ENCODE data around the gene TBX5. TPM values are rescaled to one million over a fixed set of nuclear protein-coding genes. Genes with fewer than 3 reads are reported as not detected.

The TBX5 gene
- total and polyA plus RNA-seq, 2 donors from 2014 or later, result not detected

DNA sequence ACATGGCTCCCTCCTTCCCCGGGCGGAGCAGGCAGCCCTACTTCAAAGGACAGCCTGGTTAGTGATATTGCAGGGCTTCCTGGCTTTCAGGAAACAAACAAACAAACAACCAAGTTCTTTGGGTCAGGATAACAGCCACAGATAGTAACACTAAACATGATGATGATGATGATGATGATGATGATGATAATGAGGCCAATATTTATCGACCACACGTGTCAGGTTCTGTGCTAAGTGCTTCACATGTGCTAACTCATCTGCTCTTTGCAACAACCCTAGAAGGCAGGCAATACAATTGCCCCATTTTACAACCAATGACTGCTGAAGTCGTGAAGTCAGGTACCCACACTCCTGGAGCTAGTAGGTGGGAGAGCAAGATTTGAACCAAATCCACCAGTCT lies 44.1 kb upstream of the TBX5 start:
- Histone ChIP-seq H3K27ac (ENCODE audit: low read depth in 2 of 2, low read length in 2 of 2) (no peak overlapping the region), H3K36me3 (ENCODE audit: control insufficient read depth in 2 of 3, insufficient read depth in 3 of 3, low read length in 3 of 3) (no peaks in the 10 kb centered on the region), H3K27me3 (ENCODE audit: control insufficient read depth, insufficient read depth, low read length) (peaks cover 40% of the 10 kb centered on the region), H3K4me3 (ENCODE audit: low read length in 3 of 3) (no peak overlapping the region), H3K4me1 (ENCODE audit: control insufficient read depth in 2 of 3, insufficient read depth in 2 of 3, low read depth in 1 of 3, low read length in 3 of 3) (no peaks in the 10 kb centered on the region), H3K9ac (ENCODE audit: low read length in 3 of 3) (no peak overlapping the region), H3K9me3 (ENCODE audit: control insufficient read depth in 2 of 3, insufficient read depth in 1 of 3, low read length in 3 of 3) (no peaks in the 10 kb centered on the region)
- no peak for FAIRE-seq
- DNase-seq, result no peak
- intact Hi-C loops (cut with DNase I), result no loop called here
- TF ChIP-seq, protein P1, sequence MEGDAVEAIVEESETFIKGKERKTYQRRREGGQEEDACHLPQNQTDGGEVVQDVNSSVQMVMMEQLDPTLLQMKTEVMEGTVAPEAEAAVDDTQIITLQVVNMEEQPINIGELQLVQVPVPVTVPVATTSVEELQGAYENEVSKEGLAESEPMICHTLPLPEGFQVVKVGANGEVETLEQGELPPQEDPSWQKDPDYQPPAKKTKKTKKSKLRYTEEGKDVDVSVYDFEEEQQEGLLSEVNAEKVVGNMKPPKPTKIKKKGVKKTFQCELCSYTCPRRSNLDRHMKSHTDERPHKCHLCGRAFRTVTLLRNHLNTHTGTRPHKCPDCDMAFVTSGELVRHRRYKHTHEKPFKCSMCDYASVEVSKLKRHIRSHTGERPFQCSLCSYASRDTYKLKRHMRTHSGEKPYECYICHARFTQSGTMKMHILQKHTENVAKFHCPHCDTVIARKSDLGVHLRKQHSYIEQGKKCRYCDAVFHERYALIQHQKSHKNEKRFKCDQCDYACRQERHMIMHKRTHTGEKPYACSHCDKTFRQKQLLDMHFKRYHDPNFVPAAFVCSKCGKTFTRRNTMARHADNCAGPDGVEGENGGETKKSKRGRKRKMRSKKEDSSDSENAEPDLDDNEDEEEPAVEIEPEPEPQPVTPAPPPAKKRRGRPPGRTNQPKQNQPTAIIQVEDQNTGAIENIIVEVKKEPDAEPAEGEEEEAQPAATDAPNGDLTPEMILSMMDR (IDR thresholded peaks at IDR 0.05; ENCODE audit: borderline replicate concordance, extremely low read depth, insufficient read depth), result no peak

DNA sequence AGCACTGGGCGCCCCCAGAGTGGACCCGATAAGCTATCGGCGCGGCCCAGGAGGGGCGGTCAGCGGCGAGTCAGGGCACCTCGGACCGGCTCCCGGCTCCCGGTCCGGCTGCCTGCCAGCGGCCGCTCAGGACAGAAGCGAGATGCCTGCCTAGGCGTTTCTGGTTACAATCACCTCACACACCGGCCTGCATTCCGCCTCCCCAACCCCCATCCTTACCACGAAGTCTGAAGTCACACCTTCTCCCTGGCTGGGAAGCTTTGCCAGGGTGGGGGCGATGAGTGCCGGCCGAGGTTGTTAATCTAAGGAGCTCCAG lies 42.6 kb upstream of the TBX5 start:
- TF ChIP-seq, protein P1 (IDR thresholded peaks at IDR 0.05; ENCODE audit: borderline replicate concordance, extremely low read depth, insufficient read depth), result no peak
- Histone ChIP-seq H3K27ac (ENCODE audit: low read depth in 2 of 2, low read length in 2 of 2) (no peak overlapping the region), H3K9ac (ENCODE audit: low read length in 3 of 3) (no peak overlapping the region), H3K4me3 (ENCODE audit: low read length in 3 of 3) (no peak overlapping the region), H3K27me3 (ENCODE audit: control insufficient read depth, insufficient read depth, low read length) (peaks cover 48% of the 10 kb centered on the region), H3K36me3 (ENCODE audit: control insufficient read depth in 2 of 3, insufficient read depth in 3 of 3, low read length in 3 of 3) (no peaks in the 10 kb centered on the region), H3K9me3 (ENCODE audit: control insufficient read depth in 2 of 3, insufficient read depth in 1 of 3, low read length in 3 of 3) (no peaks in the 10 kb centered on the region), H3K4me1 (ENCODE audit: control insufficient read depth in 2 of 3, insufficient read depth in 2 of 3, low read depth in 1 of 3, low read length in 3 of 3) (no peaks in the 10 kb centered on the region)
- no peak for FAIRE-seq
- DNase-seq, result no peak
- intact Hi-C loops (cut with DNase I), result no loop called here

DNA sequence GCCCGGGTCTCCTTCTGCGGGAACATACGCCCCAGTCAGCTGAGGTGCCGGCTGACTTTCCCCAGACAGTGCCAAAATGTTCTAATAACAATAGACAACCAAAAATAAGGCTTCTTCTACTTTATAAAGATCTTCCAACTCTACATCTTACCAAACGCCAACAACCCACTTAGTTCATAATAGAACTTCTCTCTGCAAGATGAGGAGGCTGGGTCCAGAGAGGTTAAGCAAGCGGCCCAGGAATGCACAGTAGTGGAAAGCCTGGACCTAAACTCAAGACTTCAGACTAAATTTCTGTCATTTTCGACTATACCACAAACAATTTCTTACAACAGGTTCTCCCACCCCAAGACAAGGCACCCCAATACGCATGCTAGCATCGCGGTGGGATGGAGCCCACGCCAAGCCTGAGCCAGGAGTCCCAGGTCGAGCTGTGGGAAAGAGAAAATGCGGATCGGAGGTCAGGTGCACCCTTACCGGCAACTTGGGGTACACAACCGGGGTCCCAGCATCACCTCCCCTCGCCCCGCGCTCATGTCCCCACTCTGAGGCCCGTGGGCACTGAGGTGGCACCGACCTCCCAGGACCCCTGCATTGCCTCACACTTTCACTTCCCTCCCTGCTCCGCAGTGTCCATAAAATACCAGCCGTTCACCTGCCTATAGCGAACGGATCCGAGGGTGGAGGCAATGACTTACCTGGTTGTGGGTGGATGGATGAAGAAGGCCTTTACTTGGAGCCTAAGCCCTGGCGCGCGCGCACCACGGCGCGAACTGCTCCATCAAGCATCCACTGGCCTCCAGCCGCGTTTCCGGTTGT lies 42.1 kb upstream of the TBX5 start:
- H3K4me3 ChIP-seq (ENCODE audit: low read length in 3 of 3), result no peak overlapping the region
- intact Hi-C loops (cut with DNase I), result no loop called here
- H3K4me1 ChIP-seq (ENCODE audit: control insufficient read depth in 2 of 3, insufficient read depth in 2 of 3, low read depth in 1 of 3, low read length in 3 of 3), result no peaks in the 10 kb centered on the region
- no peaks in the 10 kb centered on the region for H3K9me3 ChIP-seq (ENCODE audit: control insufficient read depth in 2 of 3, insufficient read depth in 1 of 3, low read length in 3 of 3)
- H3K27me3 ChIP-seq (ENCODE audit: control insufficient read depth, insufficient read depth, low read length), result peaks cover 54% of the 10 kb centered on the region
- H3K27ac ChIP-seq (ENCODE audit: low read depth in 2 of 2, low read length in 2 of 2), result no peak overlapping the region
- DNase-seq (no peak), FAIRE-seq (no peak)
- TF ChIP-seq, protein P1 (IDR thresholded peaks at IDR 0.05; ENCODE audit: borderline replicate concordance, extremely low read depth, insufficient read depth), result no peak
- no peaks in the 10 kb centered on the region for H3K36me3 ChIP-seq (ENCODE audit: control insufficient read depth in 2 of 3, insufficient read depth in 3 of 3, low read length in 3 of 3)
- no peak overlapping the region for H3K9ac ChIP-seq (ENCODE audit: low read length in 3 of 3)
